Endothelial cell of umbilical vein (primary cell): Measurements from ENCODE around the gene EGR1. TPM values are rescaled to one million over a fixed set of nuclear protein-coding genes. Genes with fewer than 3 reads are reported as not detected.

Experiments
- BruUV-seq: library from RNA; stranded (reverse); fragments of 400-500 nt; replicated peaks from 2 replicates; lab custom pipeline; 2021; lab: Mats Ljungman, UMichigan
- CTCF ChIA-PET: fragments of 300-600, 350-600 bp; sonication (Branson Sonifier 250); formaldehyde crosslinking; loops from one replicate; lab custom pipeline; 2021; ENCODE audit warnings: antibody characterized with exemption, inconsistent platforms; lab: Charles Lee
- POLR2A ChIA-PET: fragments of 300-600, 350-600 bp; sonication (Branson Sonifier 250); formaldehyde crosslinking; loops from one replicate; lab custom pipeline; 2021; ENCODE audit warnings: antibody characterized with exemption, inconsistent platforms; lab: Charles Lee
- DNase-seq: peaks from one replicate; pipeline ENCODE4 v3.0.0-alpha.2; 2011; ENCODE audit warnings: low read depth, low spot score
- FAIRE-seq: peaks from 2 replicates; lab custom pipeline; 2011; peaks lifted over from hg19 to GRCh38; lab: Jason Lieb, UNC
- H2AFZ ChIP-seq: 2 replicates; pipeline ENCODE4 v1.6.0; 2012; ENCODE audit warnings: low read depth, low read length, control low read depth, inconsistent platforms
- H3K27ac ChIP-seq: 2 replicates; pipeline ENCODE4 v1.5.1; 2011; ENCODE audit warnings: low read depth, mild to moderate bottlenecking, control low read depth, low read length, moderate library complexity; ENCODE audit not compliant: insufficient read depth
- H3K27me3 ChIP-seq, 2 experiments: 2 replicates each; pipeline versions ENCODE4 v1.6.0 to v1.6.1; 2011; ENCODE audit warnings: low read length in 2 of 2, mixed read lengths in 1 of 2; ENCODE audit not compliant: control insufficient read depth in 2 of 2, insufficient read depth in 2 of 2
- H3K36me3 ChIP-seq, 2 experiments: 2 replicates in 1 of 2; 3 replicates in 1 of 2; pipeline ENCODE4 v1.5.1; 2011; ENCODE audit warnings: low read length in 2 of 2, mild to moderate bottlenecking in 1 of 2, moderate library complexity in 1 of 2; ENCODE audit not compliant: control insufficient read depth in 2 of 2, insufficient read depth in 2 of 2; ENCODE audit errors: extremely low read depth in 1 of 2
- H3K4me1 ChIP-seq: 3 replicates; pipeline ENCODE4 v1.5.1; 2011; ENCODE audit warnings: mild to moderate bottlenecking, low read length; ENCODE audit not compliant: control insufficient read depth, insufficient read depth; ENCODE audit errors: extremely low read depth
- H3K4me2 ChIP-seq: 2 replicates; pipeline ENCODE4 v1.6.1; 2011; ENCODE audit warnings: low read length, control low read depth, mixed read lengths; ENCODE audit not compliant: insufficient read depth
- H3K4me3 ChIP-seq, 3 experiments: fragments of 200-600 bp in 1 of 3; sonication (generic), shearing (Covaris generic) in 1 of 3; replicated peaks in 1 of 3; 2 replicates each; pipeline ENCODE4 v1.5.1; 2011 to 2016; ENCODE audit warnings: control low read depth in 3 of 3, low read length in 3 of 3, mild to moderate bottlenecking in 2 of 3, inconsistent platforms in 1 of 3, low read depth in 1 of 3, moderate library complexity in 1 of 3; ENCODE audit not compliant: insufficient read depth in 1 of 3
- H3K79me2 ChIP-seq: 2 replicates; pipeline ENCODE4 v1.6.0; 2012; ENCODE audit warnings: low read length, inconsistent platforms; ENCODE audit not compliant: control insufficient read depth, insufficient read depth
- H3K9ac ChIP-seq: replicated peaks from 2 replicates; pipeline ENCODE3; 2011; ENCODE audit warnings: low read length, control low read depth; ENCODE audit not compliant: insufficient read depth; ENCODE audit errors: extremely low read depth
- H3K9me1 ChIP-seq: replicated peaks from 3 replicates; pipeline ENCODE4 v1.6.0; 2011; ENCODE audit warnings: mild to moderate bottlenecking, low read length; ENCODE audit not compliant: control insufficient read depth, insufficient read depth; ENCODE audit errors: extremely low read depth
- H3K9me3 ChIP-seq: replicated peaks from 2 replicates; pipeline ENCODE4 v1.5.1; 2012; ENCODE audit warnings: low read length, inconsistent platforms; ENCODE audit not compliant: control insufficient read depth, insufficient read depth
- H4K20me1 ChIP-seq: replicated peaks from 2 replicates; pipeline ENCODE3; 2011; ENCODE audit warnings: mild to moderate bottlenecking, low read length; ENCODE audit not compliant: control insufficient read depth, insufficient read depth; ENCODE audit errors: extremely low read depth
- EZH2 ChIP-seq: IDR thresholded peaks from 2 replicates; pipeline ENCODE4 v1.6.1; 2012; ENCODE audit warnings: borderline replicate concordance, low read depth, mild to moderate bottlenecking, moderate library complexity, low read length, inconsistent platforms; ENCODE audit not compliant: severe bottlenecking
- FOS ChIP-seq: IDR thresholded peaks from 2 replicates; pipeline ENCODE4 v1.6.1; 2011; ENCODE audit warnings: mild to moderate bottlenecking, low read length, moderate library complexity, borderline replicate concordance; ENCODE audit not compliant: insufficient read depth
- GATA2 ChIP-seq: IDR thresholded peaks from 2 replicates; pipeline ENCODE4 v1.7.0; 2011; ENCODE audit warnings: low read depth, mild to moderate bottlenecking, moderate library complexity, mixed read lengths, low read length; ENCODE audit not compliant: insufficient read length, insufficient read depth
- JUN ChIP-seq: IDR thresholded peaks from 2 replicates; pipeline ENCODE4 v1.6.1; 2011; ENCODE audit warnings: borderline replicate concordance, low read depth; ENCODE audit not compliant: insufficient read length, insufficient read depth
- MAX ChIP-seq: IDR thresholded peaks from 2 replicates; pipeline ENCODE4 v1.6.1; 2011; ENCODE audit not compliant: insufficient read depth, insufficient read length
- MYC ChIP-seq: IDR thresholded peaks from one replicate; pipeline ENCODE4 v1.6.1; 2011; ENCODE audit warnings: mild to moderate bottlenecking, low read depth, low read length
- POLR2A ChIP-seq: IDR thresholded peaks from 2 replicates; pipeline ENCODE4 v1.6.1; 2012; ENCODE audit warnings: low read depth, mild to moderate bottlenecking, control low read depth, low read length
- POLR2AphosphoS5 ChIP-seq: IDR thresholded peaks from 2 replicates; pipeline ENCODE4 v1.6.1; 2012; ENCODE audit warnings: low read depth, mild to moderate bottlenecking, control low read depth, low read length, moderate library complexity; ENCODE audit not compliant: insufficient read depth
- dilution Hi-C: fragments of 300-500 bp; cut with MboI; formaldehyde crosslinking; loops from one replicate; pipeline ENCODE4 v1.15.0; 2019; ENCODE audit warnings: low sequenced_read_pairs; ENCODE audit not compliant: extremely low pct_ligation_motif_present
- intact Hi-C: fragments of 100-400 bp; cut with micrococcal nuclease; formaldehyde crosslinking; loops from one replicate; pipeline ENCODE4 v1.10.0; 2022
- polyA plus RNA-seq, 4 experiments: library from polyadenylated mRNA; depleted of rRNA in 3 of 4; stranded (reverse) in 3 of 4; unstranded in 1 of 4; fragments of >200 nt; gene quantifications; 2 replicates each; pipeline versions ENCODE4 v1.2.1 to v1.2.3, GENCODE V29; 2011 to 2012; ENCODE audit warnings: missing spikeins in 1 of 4
- total RNA-seq: library from RNA; stranded (reverse); gene quantifications from 2 replicates; pipeline ENCODE4 v1.2.3, GENCODE V29; 2021
- TF ChIP-seq, protein P1 (sequence below), 2 donors: IDR thresholded peaks; 1 replicate in 1 of 2; 2 replicates in 1 of 2; pipeline ENCODE4 v1.5.1; 2011; ENCODE audit warnings: low read length in 2 of 2, mild to moderate bottlenecking in 2 of 2, moderate library complexity in 2 of 2, control low read depth in 1 of 2, inconsistent platforms in 1 of 2, low read depth in 1 of 2; ENCODE audit not compliant: insufficient read depth in 1 of 2; ENCODE audit errors: extremely low read depth in 1 of 2

EGR1 gene
- total and polyA plus RNA-seq, 2 donors (not counting 3 experiments of a cell fraction or from before 2014, with no cell fraction given), result 5.5 to 6.5 TPM

DNA sequence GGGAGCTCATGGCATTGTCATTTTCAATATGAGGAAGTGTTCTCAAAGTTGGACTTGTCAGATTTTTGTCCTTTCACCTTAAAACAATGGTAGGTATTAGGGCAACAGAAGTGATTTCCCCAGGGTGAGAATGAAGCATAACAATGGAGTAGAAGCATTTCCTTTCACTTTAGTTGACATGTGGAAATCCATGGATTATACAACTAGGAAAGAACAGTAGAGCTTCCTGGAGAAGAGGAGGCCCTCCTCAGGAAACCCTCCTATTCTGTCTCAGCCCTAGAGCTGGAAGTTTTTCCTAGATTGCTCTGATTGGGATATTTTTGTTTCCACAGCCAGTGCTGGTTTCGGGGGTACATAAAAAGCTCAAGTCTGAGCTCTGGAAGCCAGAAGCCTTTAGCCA, 40.2 kb upstream of the EGR1 start:
- H4K20me1 ChIP-seq, result no peaks in the 10 kb centered on the region
- POLR2A ChIA-PET, result no interaction called here
- H3K79me2 ChIP-seq, result no peaks in the 10 kb centered on the region
- H3K9ac ChIP-seq, result no peak overlapping the region
- H3K9me1 ChIP-seq, result no peaks in the 10 kb centered on the region
- H3K36me3 ChIP-seq, result peaks cover 20 to 32% of the 10 kb centered on the region in 2 experiments
- intact Hi-C loops, result no loop called here
- no peak overlapping the region for H3K4me3 ChIP-seq
- H3K4me2 ChIP-seq, result peak overlapping the region; percentile 35
- dilution Hi-C loops, result no loop called here
- H3K4me1 ChIP-seq, result peaks cover 8% of the 10 kb centered on the region
- no peak overlapping the region for H3K27ac ChIP-seq
- TF ChIP-seq POLR2A (no peak), MAX (no peak), JUN (no peak), MYC (no peak)
- H3K27me3 ChIP-seq, result no peaks in the 10 kb centered on the region
- H3K9me3 ChIP-seq, result no peaks in the 10 kb centered on the region
- no TSS peak for BruUV-seq
- CTCF ChIA-PET, result interaction anchor here (0.7 to 1.0 kb wide), 4 partner anchors 8 to 73 kb away, joined by 3 to 5 read pairs (median 4); partner anchors contain the start of gene KDM3B
- FAIRE-seq (no peak), DNase-seq (peak; percentile 58)
- H2AFZ ChIP-seq, result no peak overlapping the region

DNA sequence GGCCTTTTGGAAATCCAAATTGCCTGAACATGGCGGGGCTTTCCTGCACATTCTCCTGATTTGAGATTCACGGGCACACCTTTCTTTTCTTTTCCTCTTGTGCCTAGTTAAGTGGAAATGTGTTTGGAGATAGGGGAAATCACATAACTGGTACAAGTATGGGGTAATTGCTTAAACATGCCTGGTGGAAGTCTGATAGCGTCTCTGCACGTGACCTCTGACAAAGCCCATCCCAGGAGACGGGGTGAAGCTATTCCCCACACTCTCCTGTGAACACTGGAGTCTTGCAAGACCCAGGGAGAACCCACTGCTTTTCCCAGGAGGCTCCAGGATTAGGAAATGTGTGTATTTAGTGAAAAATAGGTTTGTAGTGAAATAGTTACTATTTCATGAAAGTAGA, 29.3 kb upstream of the EGR1 start:
- Histone ChIP-seq H3K9me1 (no peaks in the 10 kb centered on the region), H3K9ac (no peak overlapping the region), H3K27ac (no peak overlapping the region), H3K79me2 (no peaks in the 10 kb centered on the region), H3K4me3 (no peak overlapping the region), H3K27me3 (no peaks in the 10 kb centered on the region), H3K9me3 (no peaks in the 10 kb centered on the region), H3K4me1 (peaks cover 9% of the 10 kb centered on the region), H4K20me1 (no peaks in the 10 kb centered on the region), H3K36me3 (peaks cover 12 to 17% of the 10 kb centered on the region in 2 experiments), H3K4me2 (no peak overlapping the region), H2AFZ (no peak overlapping the region)
- DNase-seq (no peak), FAIRE-seq (no peak)
- dilution Hi-C loops (no loop called here), intact Hi-C loops (no loop called here)
- TF ChIP-seq, protein P1, sequence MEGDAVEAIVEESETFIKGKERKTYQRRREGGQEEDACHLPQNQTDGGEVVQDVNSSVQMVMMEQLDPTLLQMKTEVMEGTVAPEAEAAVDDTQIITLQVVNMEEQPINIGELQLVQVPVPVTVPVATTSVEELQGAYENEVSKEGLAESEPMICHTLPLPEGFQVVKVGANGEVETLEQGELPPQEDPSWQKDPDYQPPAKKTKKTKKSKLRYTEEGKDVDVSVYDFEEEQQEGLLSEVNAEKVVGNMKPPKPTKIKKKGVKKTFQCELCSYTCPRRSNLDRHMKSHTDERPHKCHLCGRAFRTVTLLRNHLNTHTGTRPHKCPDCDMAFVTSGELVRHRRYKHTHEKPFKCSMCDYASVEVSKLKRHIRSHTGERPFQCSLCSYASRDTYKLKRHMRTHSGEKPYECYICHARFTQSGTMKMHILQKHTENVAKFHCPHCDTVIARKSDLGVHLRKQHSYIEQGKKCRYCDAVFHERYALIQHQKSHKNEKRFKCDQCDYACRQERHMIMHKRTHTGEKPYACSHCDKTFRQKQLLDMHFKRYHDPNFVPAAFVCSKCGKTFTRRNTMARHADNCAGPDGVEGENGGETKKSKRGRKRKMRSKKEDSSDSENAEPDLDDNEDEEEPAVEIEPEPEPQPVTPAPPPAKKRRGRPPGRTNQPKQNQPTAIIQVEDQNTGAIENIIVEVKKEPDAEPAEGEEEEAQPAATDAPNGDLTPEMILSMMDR (IDR thresholded peaks at IDR 0.05; ENCODE audit: extremely low read depth in 1 of 2, insufficient read depth in 1 of 2, low read depth in 1 of 2, low read length in 2 of 2), result no peak
- no peak for TF ChIP-seq POLR2A
- no peak for TF ChIP-seq POLR2AphosphoS5
- TF ChIP-seq FOS, result no peak
- no peak for TF ChIP-seq EZH2
- no peak for TF ChIP-seq GATA2
- TF ChIP-seq MAX, result no peak
- no peak for TF ChIP-seq MYC
- no peak for TF ChIP-seq JUN
- CTCF ChIA-PET, result no interaction called here
- no TSS peak for BruUV-seq
- POLR2A ChIA-PET, result no interaction called here
